ENCODE data around the gene IL17REL. TPM values are rescaled to one million over a fixed set of nuclear protein-coding genes. Genes with fewer than 3 reads are reported as not detected.

IL17REL gene
- total RNA-seq, 1 donor from 2014 or later: 0.31 TPM

DNA sequence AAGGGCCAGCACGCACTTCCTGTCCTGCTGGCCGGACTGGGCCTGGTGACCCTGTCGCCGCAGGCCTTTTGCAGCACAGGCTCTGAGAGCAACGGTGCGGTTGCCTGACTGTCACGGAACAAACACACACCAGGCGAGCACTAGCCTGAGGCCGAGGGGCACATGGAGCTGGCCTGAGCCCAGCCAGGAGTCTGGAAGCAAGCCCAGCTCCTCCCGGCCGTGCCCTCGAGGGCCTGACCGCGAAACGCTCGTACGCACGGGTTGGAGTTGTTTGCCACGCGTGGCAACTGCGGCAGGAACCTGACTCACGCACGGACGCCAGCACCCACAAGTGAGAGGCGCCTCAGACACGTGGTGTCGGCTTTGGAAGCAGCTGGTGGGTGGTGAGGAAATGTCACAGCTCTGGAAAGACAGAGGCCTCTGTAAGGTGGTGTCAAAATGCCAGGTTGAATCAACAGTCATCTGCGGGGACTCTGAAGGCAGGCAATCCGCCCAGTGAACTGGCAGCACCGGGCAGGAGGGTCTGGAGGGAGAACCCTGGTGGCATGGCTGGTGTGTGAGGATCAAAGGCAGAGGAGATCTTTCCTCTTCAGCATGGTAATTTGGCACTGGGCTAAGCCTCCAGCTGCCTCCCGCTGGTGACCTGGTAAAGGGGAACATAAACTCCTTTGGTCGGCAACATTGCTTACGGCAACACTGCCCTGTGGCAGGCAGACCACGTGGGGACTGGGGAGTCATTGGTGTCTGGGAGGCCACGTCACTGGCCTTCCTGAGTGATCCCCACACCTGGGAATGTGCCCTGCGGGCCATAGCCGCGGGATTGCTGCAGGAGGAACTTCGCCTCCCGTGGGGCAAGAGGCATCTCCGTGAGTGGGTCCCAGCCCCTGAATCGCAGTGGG lies 15.3 kb upstream of the IL17REL start:
- no peaks in the 10 kb centered on the region for H3K9me3 Mint-ChIP-seq

DNA sequence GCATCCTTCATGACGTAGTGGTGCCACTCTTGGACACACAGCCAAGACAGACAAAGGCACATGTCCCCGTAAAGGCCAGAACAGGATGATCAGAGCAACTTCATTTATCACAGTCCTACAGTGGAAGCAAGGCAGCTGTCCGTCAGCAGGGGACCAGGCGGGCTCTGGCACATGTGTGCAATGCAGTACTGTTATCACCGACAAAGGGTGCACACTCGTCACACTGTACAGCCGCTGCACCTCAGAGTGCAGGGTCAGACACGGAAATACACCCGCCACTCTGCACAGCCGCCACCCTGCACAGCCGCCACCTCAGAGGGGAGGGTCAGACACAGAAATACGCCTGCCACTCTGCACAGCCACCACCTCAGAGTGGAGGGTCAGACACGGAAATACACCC lies 13.4 kb upstream of the IL17REL start:
- H3K4me3 Mint-ChIP-seq: no peak overlapping the region
- no peak for ATAC-seq (ENCODE audit: low read depth)
- POLR2A ChIA-PET: no interaction called here
- peaks cover 2% of the 10 kb centered on the region for H3K4me1 Mint-ChIP-seq
- CTCF ChIA-PET: no interaction called here
- peaks cover 6% of the 10 kb centered on the region for H3K27me3 Mint-ChIP-seq
- H3K9me3 Mint-ChIP-seq: no peaks in the 10 kb centered on the region
- intact Hi-C loops (cut with micrococcal nuclease): no loop called here
- H3K27ac Mint-ChIP-seq: no peak overlapping the region
- H3K36me3 Mint-ChIP-seq (ENCODE audit: low read depth): no peaks in the 10 kb centered on the region
- TF ChIP-seq, protein P1, sequence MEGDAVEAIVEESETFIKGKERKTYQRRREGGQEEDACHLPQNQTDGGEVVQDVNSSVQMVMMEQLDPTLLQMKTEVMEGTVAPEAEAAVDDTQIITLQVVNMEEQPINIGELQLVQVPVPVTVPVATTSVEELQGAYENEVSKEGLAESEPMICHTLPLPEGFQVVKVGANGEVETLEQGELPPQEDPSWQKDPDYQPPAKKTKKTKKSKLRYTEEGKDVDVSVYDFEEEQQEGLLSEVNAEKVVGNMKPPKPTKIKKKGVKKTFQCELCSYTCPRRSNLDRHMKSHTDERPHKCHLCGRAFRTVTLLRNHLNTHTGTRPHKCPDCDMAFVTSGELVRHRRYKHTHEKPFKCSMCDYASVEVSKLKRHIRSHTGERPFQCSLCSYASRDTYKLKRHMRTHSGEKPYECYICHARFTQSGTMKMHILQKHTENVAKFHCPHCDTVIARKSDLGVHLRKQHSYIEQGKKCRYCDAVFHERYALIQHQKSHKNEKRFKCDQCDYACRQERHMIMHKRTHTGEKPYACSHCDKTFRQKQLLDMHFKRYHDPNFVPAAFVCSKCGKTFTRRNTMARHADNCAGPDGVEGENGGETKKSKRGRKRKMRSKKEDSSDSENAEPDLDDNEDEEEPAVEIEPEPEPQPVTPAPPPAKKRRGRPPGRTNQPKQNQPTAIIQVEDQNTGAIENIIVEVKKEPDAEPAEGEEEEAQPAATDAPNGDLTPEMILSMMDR (IDR thresholded peaks at IDR 0.05): no peak
- DNase-seq: no peak

More for the DNA sequence above, 15.3 kb upstream of the IL17REL start:
- H3K4me1 Mint-ChIP-seq: peaks cover 2% of the 10 kb centered on the region
- intact Hi-C loops (cut with micrococcal nuclease): no loop called here
- H3K36me3 Mint-ChIP-seq (ENCODE audit: low read depth): no peaks in the 10 kb centered on the region
- ChIA-PET CTCF (interaction anchor here (1.0 to 1.9 kb wide), 5 partner anchors 33 to 261 kb away, joined by 3 to 16 read pairs (median 5); no protein-coding TSS in a partner anchor), POLR2A (interaction anchor here (0.6 to 1.7 kb wide), 3 partner anchors 66 to 163 kb away, joined by 3 to 11 read pairs (median 5); no protein-coding TSS in a partner anchor)
- ATAC-seq (ENCODE audit: low read depth): no peak
- no peak overlapping the region for H3K27ac Mint-ChIP-seq
- no peak overlapping the region for H3K4me3 Mint-ChIP-seq
- peaks cover 9% of the 10 kb centered on the region for H3K27me3 Mint-ChIP-seq
- TF ChIP-seq, protein P1 (IDR thresholded peaks at IDR 0.05): no peak
- no peak for DNase-seq

DNA sequence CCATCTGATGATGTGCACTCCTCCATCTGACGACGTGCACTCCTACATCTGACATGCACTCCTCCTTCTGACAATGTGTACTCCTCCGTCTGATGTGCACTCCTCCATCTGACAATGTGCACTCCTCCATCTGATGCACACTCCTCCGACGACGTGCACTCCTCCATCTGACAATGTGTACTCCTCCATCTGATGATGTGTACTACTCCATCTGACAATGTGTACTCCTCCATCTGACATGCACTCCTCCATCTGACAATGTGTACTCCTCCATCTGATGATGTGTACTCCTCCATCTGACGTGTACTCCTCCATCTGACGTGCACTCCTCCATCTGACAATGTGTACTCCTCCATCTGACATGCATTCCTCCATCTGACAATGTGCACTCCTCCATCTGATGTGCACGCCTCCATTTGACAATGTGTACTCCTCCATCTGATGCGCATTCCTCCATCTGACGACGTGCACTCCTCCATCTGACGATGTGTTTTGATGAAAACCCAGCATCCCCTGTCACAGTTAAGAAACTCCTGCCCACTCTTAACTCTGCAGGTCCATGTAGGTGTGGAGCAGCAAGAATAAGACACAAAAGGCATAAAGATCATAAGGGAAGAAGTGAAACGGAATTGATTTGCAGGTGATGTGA lies 9.7 kb upstream of the IL17REL start:
- no peak for ATAC-seq (ENCODE audit: low read depth)
- intact Hi-C loops (cut with micrococcal nuclease): no loop called here
- Mint-ChIP-seq H3K27ac (no peak overlapping the region), H3K36me3 (ENCODE audit: low read depth) (no peaks in the 10 kb centered on the region), H3K4me1 (peaks cover 18% of the 10 kb centered on the region), H3K4me3 (no peak overlapping the region), H3K27me3 (peaks cover 6% of the 10 kb centered on the region), H3K9me3 (no peaks in the 10 kb centered on the region)
- TF ChIP-seq, protein P1 (IDR thresholded peaks at IDR 0.05): no peak
- ChIA-PET POLR2A (no interaction called here), CTCF (no interaction called here)
- no peak for DNase-seq

DNA sequence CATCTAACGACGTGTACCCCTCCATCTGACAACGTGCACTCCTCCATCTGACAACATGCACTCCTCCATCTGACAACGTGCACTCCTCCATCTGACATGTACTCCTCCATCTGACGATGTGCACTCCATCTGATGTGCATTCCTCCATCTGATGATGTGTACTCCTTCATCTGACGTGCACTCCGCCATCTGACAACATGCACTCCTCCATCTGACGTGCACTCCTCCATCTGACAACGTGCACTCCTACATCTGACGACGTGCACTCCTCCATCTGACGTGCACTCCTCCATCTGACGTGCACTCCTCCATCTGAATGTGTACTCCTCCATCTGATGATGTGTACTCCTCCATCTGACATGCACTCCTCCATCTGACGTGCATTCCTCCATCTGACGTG lies 8.0 kb upstream of the IL17REL start:
- POLR2A ChIA-PET: no interaction called here
- DNase-seq: no peak
- Mint-ChIP-seq H3K27me3 (peaks cover 4% of the 10 kb centered on the region), H3K4me3 (no peak overlapping the region), H3K9me3 (no peaks in the 10 kb centered on the region), H3K36me3 (ENCODE audit: low read depth) (no peaks in the 10 kb centered on the region), H3K27ac (no peak overlapping the region), H3K4me1 (peaks cover 29% of the 10 kb centered on the region)
- no peak for ATAC-seq (ENCODE audit: low read depth)
- intact Hi-C loops (cut with micrococcal nuclease): no loop called here
- TF ChIP-seq, protein P1 (IDR thresholded peaks at IDR 0.05): no peak
- CTCF ChIA-PET: no interaction called here

DNA sequence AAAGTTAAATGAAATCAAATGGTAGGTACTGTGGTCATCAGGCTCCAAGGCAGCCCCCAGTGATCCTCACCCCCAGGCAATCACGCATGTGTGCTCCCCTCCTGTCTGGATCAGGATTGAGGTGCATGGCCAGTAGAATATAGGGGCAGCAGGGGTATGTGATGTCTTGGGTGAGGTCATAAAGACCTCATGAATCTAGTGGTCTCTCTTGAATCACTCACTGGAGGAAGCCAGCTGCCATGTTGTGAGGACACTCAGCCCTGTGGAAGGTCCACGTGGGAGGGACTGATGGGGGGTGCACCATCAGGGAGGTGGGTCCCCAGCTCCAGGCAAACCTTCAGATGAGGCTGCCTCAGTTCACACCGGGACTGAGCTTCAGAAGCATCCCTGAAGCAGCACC lies 6.8 kb upstream of the IL17REL start:
- Mint-ChIP-seq H3K4me1 (peaks cover 34% of the 10 kb centered on the region), H3K36me3 (ENCODE audit: low read depth) (no peaks in the 10 kb centered on the region), H3K9me3 (no peaks in the 10 kb centered on the region), H3K4me3 (no peak overlapping the region), H3K27me3 (peaks cover 1% of the 10 kb centered on the region), H3K27ac (no peak overlapping the region)
- CTCF ChIA-PET: interaction anchor here (1.1 to 1.2 kb wide), 2 partner anchors 11 to 89 kb away, joined by 4 to 7 read pairs; no protein-coding TSS in a partner anchor
- intact Hi-C loops (cut with micrococcal nuclease): loop anchor here (5.0 to 10.0 kb wide), 4 partner anchors 37 to 185 kb away; partner anchors contain the start of genes SELENOO and ZBED4
- ATAC-seq (ENCODE audit: low read depth): no peak
- no peak for DNase-seq
- TF ChIP-seq, protein P1 (IDR thresholded peaks at IDR 0.05): no peak
- POLR2A ChIA-PET: no interaction called here
